ENCODE results near the gene TRAF3IP1. TPM values are rescaled to one million over a fixed set of nuclear protein-coding genes. Genes with fewer than 3 reads are reported as not detected.

TRAF3IP1 gene
- total RNA-seq, 1 donor from 2014 or later: 12.7 TPM

DNA sequence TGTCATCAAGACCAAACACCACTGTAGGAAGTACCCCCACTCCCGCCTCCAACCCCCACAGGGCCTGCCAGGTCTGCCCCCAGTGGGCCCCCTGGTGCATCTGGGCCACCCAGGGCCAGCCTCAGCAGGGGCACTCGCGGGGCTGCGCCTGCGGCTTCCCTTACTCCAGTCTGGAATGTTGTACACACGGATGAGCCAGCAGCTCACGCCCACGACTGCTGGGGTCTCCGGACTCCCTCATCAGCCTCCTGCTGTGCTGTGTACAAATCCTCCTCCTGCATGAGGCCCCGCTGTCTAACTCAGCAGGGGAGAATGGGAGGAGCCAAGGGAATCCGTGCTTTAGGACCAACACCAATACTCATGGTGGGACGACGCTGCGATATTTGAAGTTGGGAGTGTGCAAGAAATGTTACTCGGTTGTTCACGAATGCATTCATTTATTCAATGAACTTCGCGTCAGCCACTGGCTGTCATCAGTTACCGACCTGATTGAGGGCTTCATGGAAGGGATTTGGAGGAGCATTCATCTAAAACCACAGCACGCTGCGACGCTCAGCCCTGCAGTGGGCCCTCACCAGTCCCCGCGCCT lies 105.8 kb downstream of the TRAF3IP1 start:
- Mint-ChIP-seq H3K4me3 (peak overlapping the region; percentile 87), H3K27ac (peak overlapping the region; percentile 89), H3K36me3 (ENCODE audit: low read depth) (peaks cover 30% of the 10 kb centered on the region), H3K9me3 (no peaks in the 10 kb centered on the region), H3K4me1 (peaks cover 31% of the 10 kb centered on the region), H3K27me3 (no peaks in the 10 kb centered on the region)
- intact Hi-C loops (cut with micrococcal nuclease): loop anchor here (2.0 to 10.0 kb wide), 2 partner anchors 137 to 731 kb away; partner anchors contain the start of gene PER2
- no peak for DNase-seq

- intact Hi-C loops (cut with micrococcal nuclease): loop anchor here (1.0 to 10.0 kb wide), 3 partner anchors 12 to 732 kb away; partner anchors contain the start of gene PER2
- no peaks in the 10 kb centered on the region for H3K27me3 Mint-ChIP-seq
- H3K4me3 Mint-ChIP-seq: peak within 1 kb of the TSS; percentile 91
- H3K36me3 Mint-ChIP-seq (ENCODE audit: low read depth): peaks cover 35% of the 10 kb centered on the region
- peak; percentile 95 for DNase-seq
- H3K27ac Mint-ChIP-seq: peak within 1 kb of the TSS; percentile 93
- H3K9me3 Mint-ChIP-seq: no peaks in the 10 kb centered on the region
- peaks cover 33% of the 10 kb centered on the region for H3K4me1 Mint-ChIP-seq
These were observed 106.5 kb downstream of the TRAF3IP1 start, which contains the start of gene ASB1 for GRCh38 chr2:238426568-238427434. Gene ASB1, plus strand, starts transcription at chr2:238426927. Its CDS starts 144 bp downstream, at chr2:238427071.

DNA sequence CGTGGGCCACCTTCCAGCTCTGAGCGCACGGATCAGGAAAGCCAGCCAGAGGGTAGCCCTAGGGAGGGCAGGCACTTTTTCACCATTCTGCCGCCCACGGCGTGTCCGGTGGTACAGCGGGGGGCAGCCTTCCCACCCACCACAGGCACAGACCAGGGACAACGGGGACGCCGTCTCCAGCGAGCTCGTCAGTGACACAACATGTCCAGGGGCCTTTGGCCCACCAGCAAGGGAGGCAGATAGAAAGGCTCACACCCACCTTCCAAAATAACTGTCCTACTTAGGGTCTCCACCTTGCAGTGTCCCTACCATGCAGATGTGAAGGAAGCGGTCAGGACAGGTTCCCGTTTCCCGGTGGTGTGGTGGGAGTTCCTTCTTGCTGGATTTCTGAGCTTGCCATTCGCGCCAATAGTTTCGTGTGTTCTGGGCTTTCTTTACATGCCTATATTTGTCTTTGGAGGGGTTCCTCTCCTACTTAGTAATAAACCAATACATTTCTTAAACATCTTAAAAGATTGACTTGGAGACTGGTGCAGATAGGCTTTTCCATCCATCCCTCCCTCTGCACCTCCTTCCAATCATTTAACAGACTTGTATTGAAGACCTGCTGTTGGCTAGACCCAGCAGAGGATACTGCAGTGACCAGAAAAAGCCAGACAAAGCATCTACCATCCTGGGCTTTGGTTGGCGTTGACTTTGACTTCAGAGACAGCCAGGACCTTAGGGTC lies 107.3 kb downstream of the TRAF3IP1 start:
- H3K9me3 Mint-ChIP-seq: no peaks in the 10 kb centered on the region
- H3K27me3 Mint-ChIP-seq: no peaks in the 10 kb centered on the region
- H3K4me3 Mint-ChIP-seq: peak overlapping the region; percentile 91
- H3K4me1 Mint-ChIP-seq: peaks cover 33% of the 10 kb centered on the region
- intact Hi-C loops (cut with micrococcal nuclease): loop anchor here (1.0 to 10.0 kb wide), 3 partner anchors 12 to 733 kb away; partner anchors contain the start of gene PER2
- peak overlapping the region; percentile 93 for H3K27ac Mint-ChIP-seq
- H3K36me3 Mint-ChIP-seq (ENCODE audit: low read depth): peaks cover 35% of the 10 kb centered on the region
- DNase-seq: no peak

- H3K27ac Mint-ChIP-seq: peak overlapping the region; percentile 41
- no peak for DNase-seq
- no peaks in the 10 kb centered on the region for H3K27me3 Mint-ChIP-seq
- peaks cover 33% of the 10 kb centered on the region for H3K4me1 Mint-ChIP-seq
- no peaks in the 10 kb centered on the region for H3K9me3 Mint-ChIP-seq
- intact Hi-C loops (cut with micrococcal nuclease): loop anchor here (10.0 kb wide), 1 partner anchor 734 kb away; no protein-coding TSS in a partner anchor
- peaks cover 42% of the 10 kb centered on the region for H3K36me3 Mint-ChIP-seq (ENCODE audit: low read depth)
- peak overlapping the region; percentile 91 for H3K4me3 Mint-ChIP-seq
These were observed 108.5 kb downstream of the TRAF3IP1 start for GRCh38 chr2:238428866-238429265.

DNA sequence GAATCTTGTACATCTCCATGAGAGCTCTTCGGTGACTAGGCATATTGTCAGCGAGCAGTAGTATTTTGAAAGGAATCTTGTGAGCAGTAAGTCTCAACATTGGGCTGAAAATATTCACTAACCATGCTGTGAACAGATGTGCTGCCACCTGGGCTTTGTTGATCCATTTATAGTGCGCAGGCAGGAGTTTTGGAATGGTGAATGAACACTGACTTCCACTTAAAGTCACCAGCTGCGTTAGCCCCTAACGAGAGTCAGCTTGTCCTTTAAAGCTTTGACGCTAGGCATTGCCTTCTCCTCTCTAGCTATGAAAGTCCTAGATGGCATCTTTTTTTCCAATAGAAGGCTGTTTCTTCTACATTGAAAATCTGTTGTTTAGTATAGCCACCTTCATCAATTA lies 110.5 kb downstream of the TRAF3IP1 start:
- DNase-seq: no peak
- Mint-ChIP-seq H3K9me3 (no peaks in the 10 kb centered on the region), H3K4me1 (peaks cover 32% of the 10 kb centered on the region), H3K4me3 (no peak overlapping the region), H3K36me3 (ENCODE audit: low read depth) (peaks cover 53% of the 10 kb centered on the region), H3K27me3 (no peaks in the 10 kb centered on the region), H3K27ac (no peak overlapping the region)
- intact Hi-C loops (cut with micrococcal nuclease): no loop called here

DNA sequence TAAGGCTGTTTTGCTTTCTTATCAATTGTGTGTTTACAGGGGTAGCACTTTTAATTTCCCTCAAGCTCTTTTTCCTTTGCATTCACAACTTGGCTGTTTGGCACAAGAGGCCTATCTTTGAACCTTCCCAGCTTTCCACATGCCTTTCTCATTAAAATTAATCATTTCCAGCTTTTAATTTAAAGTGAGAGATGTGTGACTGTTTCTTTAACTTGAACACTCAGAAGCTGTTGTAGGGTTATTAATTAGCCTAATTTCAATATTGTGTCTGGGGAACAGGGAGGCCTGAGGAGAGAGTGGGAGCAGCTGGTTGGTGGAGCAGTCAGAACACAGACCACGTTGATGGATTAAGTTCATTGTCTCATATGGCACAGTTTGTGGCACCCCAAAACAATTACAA lies 111.1 kb downstream of the TRAF3IP1 start:
- Mint-ChIP-seq H3K4me1 (peaks cover 28% of the 10 kb centered on the region), H3K36me3 (ENCODE audit: low read depth) (peaks cover 55% of the 10 kb centered on the region), H3K27ac (no peak overlapping the region), H3K4me3 (no peak overlapping the region), H3K27me3 (no peaks in the 10 kb centered on the region), H3K9me3 (no peaks in the 10 kb centered on the region)
- intact Hi-C loops (cut with micrococcal nuclease): no loop called here
- DNase-seq: no peak

GRCh38 chr2:238433300-238433915 lies 113.1 kb downstream of the TRAF3IP1 start:
- peak overlapping the region; percentile 51 for H3K27ac Mint-ChIP-seq

GRCh38 chr2:238433941-238434845 lies 113.9 kb downstream of the TRAF3IP1 start:
- DNase-seq: no peak
- Mint-ChIP-seq H3K4me1 (peaks cover 24% of the 10 kb centered on the region), H3K4me3 (no peak overlapping the region), H3K36me3 (ENCODE audit: low read depth) (peaks cover 62% of the 10 kb centered on the region), H3K27ac (no peak overlapping the region), H3K9me3 (no peaks in the 10 kb centered on the region), H3K27me3 (no peaks in the 10 kb centered on the region)
- intact Hi-C loops (cut with micrococcal nuclease): no loop called here

More at GRCh38 chr2:238433300-238433915, 113.1 kb downstream of the TRAF3IP1 start:
- H3K9me3 Mint-ChIP-seq: no peaks in the 10 kb centered on the region
- intact Hi-C loops (cut with micrococcal nuclease): no loop called here
- H3K36me3 Mint-ChIP-seq (ENCODE audit: low read depth): peaks cover 61% of the 10 kb centered on the region
- H3K27me3 Mint-ChIP-seq: no peaks in the 10 kb centered on the region
- H3K4me3 Mint-ChIP-seq: no peak overlapping the region
- no peak for DNase-seq
- H3K4me1 Mint-ChIP-seq: peaks cover 22% of the 10 kb centered on the region

DNA sequence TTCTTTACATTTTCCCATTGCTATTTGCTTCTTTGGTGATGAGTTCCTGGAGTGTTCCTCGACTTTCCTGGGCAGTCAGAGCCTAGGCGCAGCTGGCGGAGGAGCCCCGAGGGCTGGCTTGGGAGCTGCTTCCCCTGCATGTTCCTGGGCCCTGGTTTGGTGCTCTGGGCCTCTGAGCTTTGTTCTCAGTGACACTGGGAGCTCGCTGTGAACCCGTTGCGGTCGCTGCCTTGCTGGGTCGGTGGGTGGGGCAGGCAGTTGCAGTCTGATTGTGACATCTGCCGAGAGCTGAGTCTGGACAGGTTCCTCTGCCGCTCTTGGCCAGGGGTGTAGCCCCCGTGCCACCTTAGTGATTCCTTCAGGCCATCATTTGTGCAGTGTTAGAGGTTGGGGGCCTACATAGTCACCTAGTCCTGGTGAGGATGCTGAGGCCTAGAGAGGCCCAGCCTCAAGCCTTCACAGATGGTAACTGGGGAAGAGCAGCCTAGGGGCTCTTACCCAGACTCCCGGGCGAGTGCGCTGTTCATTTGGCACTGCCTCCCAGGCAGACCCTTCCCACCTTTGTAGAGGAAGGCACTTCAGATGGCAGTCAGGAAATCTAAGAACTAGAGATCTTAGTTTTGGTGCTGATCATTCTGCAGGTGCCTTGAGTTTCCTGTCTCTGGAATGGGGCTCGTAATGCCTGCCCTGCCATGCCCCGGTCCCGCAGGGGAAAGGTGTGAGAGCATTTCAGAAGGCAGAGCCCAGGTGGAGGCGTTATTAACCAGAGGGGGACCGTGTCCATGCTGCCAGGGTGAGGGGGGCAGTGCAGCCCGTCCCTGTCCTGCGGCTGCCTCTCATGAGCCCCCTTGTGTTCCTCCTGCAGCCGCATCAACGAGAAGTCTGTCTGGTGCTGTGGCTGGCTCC lies 114.8 kb downstream of the TRAF3IP1 start:
- Mint-ChIP-seq H3K4me1 (peaks cover 29% of the 10 kb centered on the region), H3K36me3 (ENCODE audit: low read depth) (peaks cover 63% of the 10 kb centered on the region), H3K27ac (no peak overlapping the region), H3K4me3 (no peak overlapping the region), H3K27me3 (no peaks in the 10 kb centered on the region), H3K9me3 (no peaks in the 10 kb centered on the region)
- no peak for DNase-seq
- intact Hi-C loops (cut with micrococcal nuclease): no loop called here

- peaks cover 62% of the 10 kb centered on the region for H3K36me3 Mint-ChIP-seq (ENCODE audit: low read depth)
- no peak overlapping the region for H3K4me3 Mint-ChIP-seq
- peaks cover 28% of the 10 kb centered on the region for H3K4me1 Mint-ChIP-seq
- intact Hi-C loops (cut with micrococcal nuclease): no loop called here
- H3K27me3 Mint-ChIP-seq: no peaks in the 10 kb centered on the region
- DNase-seq: no peak
- no peaks in the 10 kb centered on the region for H3K9me3 Mint-ChIP-seq
- H3K27ac Mint-ChIP-seq: no peak overlapping the region
These were observed 115.4 kb downstream of the TRAF3IP1 start for GRCh38 chr2:238435752-238436096.

DNA sequence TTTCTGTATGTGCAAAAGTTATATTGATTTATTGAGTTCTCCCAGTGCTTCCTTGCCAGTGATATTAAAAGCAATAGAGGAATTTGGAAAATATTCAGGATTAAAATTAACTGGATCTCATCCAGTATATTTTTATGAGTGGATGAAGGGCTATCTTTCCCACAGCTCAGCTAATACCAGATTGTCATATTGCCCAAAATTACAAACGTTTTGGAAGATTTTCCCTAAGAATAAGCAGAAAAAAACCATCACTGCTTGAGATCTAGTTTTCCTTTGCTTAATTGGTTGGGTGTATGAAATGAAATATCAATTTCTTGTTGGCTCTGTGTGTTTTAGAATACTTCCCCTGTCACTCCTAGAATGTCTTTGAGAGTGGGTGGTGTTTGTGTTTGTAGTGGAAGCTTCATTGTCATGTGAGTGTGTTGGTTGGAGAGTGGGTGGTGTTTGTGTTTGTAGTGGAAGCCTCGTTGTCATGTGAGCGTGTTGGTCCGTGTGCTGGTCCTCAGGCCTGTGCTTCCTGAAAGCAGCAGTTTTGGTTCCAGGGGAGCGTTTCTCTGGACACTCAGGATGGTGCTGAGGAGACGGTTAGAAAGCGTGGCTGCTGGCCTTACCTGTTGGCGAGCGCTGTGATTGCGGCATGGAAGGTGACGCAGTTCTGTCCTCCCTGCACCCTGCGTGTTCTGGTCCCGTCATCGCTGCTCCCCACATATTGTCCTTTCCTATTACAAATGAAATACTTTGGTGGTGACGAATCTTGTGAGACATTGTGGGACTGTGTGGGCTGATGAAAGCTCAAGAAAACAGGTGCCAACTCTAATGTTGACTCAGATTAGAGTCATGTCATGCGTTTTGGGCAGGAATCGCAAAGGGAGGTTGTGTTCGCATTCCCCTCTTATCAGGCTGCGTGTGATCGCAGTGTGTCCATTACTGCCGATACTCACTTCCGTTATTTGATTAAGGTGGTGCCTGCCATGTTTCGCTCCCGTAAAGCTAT lies 118.8 kb downstream of the TRAF3IP1 start:
- no peaks in the 10 kb centered on the region for H3K9me3 Mint-ChIP-seq
- peaks cover 25% of the 10 kb centered on the region for H3K4me1 Mint-ChIP-seq
- no peak for DNase-seq
- H3K27ac Mint-ChIP-seq: peak overlapping the region; percentile 81
- H3K4me3 Mint-ChIP-seq: peak overlapping the region; percentile 25
- peaks cover 59% of the 10 kb centered on the region for H3K36me3 Mint-ChIP-seq (ENCODE audit: low read depth)
- intact Hi-C loops (cut with micrococcal nuclease): loop anchor here (1.0 kb wide), 1 partner anchor 12 kb away; no protein-coding TSS in a partner anchor
- no peaks in the 10 kb centered on the region for H3K27me3 Mint-ChIP-seq
